IPS-18c (cell line): ENCODE data around the gene KLC1.

Experiments used
- H3K4me3 ChIP-seq: 2 replicates; pipeline ENCODE4 v1.7.0; 2013; ENCODE audit warnings: low read depth, mild to moderate bottlenecking, low read length, moderate library complexity; ENCODE audit not compliant: insufficient read depth
- H3K9me3 ChIP-seq: one replicate; pipeline ENCODE4 v1.6.1; 2013; ENCODE audit warnings: mild to moderate bottlenecking, low read length, moderate library complexity; ENCODE audit not compliant: control insufficient read depth, insufficient read depth

KLC1 gene

DNA sequence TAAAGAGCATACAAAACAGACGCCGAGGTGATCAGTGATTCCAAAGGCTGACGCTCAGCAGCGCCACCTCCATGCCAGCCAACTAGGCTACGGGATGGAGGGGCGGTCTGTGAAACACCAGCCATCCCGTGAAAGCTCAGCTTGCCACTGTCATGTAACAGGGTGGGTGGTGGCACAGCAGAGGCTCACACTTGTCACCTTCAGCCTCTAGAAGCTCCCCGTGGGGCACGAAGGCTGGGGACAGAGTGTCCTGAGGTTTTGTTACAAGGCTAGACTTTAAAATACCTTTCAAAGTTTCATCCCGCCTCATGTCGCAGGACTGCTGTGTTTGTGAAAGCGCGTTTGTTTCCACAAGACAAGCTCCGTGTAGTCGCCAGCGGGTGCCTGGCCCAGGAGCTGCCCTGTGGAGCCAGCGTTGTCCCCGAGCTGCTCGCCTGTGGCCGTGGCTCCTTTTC is 65.6 kb downstream of the KLC1 start:
- Histone ChIP-seq H3K9me3 (no peaks in the 10 kb centered on the region), H3K4me3 (no peak overlapping the region)

DNA sequence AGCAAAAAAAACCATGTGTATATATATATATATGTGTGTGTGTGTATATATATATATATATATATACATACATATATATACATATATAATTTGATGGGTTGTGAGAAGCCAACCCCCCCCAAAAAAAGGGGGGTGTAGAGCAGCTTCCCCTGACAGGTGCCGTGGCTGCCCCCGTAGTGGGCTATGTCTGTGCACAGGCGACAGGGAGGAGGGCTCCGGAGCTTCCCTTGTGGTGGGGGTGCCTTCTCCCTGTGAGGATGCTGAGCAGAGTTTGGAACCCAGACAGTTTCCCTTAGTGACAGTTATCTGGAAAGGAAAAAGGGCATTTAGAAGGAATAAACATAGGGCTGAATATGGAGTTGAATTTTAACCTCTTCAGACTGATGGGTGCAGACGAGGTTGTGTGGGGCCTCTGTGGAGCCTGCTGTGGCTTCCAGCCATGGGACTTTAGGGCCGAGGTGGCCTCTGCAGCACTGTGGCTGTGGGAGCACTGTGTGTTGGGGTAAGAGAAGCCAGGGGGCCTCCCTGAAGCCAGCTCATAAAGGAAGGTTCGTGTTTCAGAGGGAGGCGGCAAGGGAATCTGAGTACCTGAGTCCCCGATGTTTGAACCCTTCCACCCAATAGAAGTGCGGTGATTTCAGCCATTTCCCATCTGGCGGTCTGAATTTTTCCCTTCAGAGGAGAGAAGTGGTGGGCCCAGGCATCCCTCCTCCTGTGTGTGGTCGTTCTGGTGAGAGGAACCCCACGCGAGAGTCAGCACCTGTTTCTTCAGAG is 66.5 kb downstream of the KLC1 start:
- H3K9me3 ChIP-seq = no peaks in the 10 kb centered on the region
- no peak overlapping the region for H3K4me3 ChIP-seq

DNA sequence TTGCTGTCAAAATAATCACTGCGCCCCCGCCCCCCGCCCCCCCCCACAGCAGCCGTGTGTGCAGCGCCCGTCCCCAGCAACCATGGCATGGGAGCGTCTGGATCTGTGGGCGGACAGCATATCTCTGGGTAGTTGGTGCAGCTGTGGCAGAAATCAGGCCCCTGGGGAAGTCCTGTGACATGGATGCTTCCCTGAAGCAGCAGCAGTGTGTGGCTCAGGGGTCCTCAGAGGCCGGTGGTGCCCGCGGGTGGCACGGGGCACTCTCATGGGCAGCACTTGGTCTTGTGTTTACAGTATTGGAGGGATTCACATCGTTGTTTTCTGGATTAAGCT is 67.0 kb downstream of the KLC1 start:
- Histone ChIP-seq H3K9me3 (no peaks in the 10 kb centered on the region), H3K4me3 (no peak overlapping the region)

DNA sequence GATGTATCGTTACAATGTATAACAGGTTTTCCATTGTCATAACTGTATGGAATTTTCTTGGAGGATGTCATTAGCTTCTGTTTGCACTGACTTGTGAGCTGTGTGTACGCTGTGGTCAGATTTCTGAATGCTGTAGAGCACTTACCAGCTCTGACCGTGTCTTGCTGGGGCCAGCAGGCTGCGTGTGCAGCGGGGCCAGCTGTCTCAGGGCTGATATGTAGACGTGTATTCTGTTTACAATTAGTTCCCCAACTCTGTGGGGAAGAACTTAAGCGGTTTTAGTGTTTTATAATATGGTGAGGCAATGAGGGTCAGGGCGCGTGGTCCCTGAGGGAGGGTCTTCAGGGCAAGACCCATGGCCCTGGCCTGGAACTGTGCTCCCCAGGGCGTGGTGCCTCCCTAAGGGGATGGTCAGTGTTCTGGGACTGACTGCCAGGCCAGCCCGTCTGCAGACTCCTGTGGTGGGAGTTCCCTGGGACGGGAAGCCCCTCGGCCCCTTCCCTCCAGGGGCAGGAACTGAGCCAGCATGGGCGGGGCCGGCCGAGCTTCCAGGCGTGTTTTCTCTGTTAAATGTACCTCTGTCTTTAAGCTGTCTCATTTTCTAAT is 67.6 kb downstream of the KLC1 start:
- no peaks in the 10 kb centered on the region for H3K9me3 ChIP-seq
- H3K4me3 ChIP-seq = no peak overlapping the region

DNA sequence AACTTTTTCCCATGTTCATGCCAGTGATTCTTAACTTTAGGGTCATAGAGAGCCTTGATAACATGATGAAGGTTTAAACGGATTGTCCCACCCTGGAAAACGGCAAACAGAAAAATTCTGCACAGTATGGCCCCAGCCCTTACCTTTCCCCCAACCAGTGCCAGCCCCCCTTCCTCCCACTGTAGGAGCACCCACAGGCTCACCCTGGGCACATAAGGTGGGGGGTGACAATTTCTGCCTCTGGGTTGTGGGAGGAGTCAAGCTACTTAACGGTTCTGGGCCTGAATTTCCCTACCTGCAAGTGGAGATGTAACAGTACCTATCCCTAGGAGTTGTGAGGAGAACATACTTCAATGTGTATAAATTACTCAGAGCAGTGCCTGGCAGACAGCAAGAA is 68.2 kb downstream of the KLC1 start:
- Histone ChIP-seq H3K9me3 (no peaks in the 10 kb centered on the region), H3K4me3 (no peak overlapping the region)

DNA sequence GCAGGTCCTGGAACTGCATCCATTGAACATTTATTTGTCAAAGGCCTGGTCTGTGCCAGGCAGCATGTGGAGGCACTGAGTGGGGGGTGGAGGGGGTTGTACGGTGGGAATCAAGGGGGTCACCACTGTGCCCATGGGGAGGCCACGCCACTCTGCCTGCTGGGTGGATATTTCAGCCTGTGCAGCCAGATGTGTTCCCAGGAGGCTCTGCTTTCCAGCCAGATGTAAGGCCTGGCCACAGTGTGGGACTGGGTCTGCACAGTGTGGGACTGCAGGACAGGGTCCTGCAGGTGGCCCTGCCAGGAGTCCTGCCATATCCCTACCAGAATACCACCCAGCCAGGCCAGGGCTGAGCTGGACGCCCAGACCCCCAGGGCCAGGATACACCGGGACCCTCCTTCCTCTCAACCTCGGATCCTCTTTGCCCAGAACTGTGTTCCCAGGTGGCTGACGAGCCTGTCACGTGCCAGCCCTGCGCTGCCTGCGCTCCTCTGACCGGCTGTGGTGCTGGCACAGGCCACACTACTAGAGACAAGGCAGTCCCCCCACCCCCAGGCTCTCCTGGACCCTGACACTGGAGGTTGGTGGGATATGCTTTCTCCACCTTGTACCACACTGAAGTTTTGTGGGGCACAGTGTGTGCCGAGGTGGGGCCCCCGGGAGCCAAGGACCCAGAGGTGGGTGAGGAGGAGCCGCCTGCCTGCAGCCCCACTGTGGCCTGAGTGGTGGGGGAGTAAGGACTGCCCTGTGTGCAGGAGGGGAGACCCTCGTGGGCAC is 68.8 kb downstream of the KLC1 start:
- Histone ChIP-seq H3K4me3 (no peak overlapping the region), H3K9me3 (no peaks in the 10 kb centered on the region)

DNA sequence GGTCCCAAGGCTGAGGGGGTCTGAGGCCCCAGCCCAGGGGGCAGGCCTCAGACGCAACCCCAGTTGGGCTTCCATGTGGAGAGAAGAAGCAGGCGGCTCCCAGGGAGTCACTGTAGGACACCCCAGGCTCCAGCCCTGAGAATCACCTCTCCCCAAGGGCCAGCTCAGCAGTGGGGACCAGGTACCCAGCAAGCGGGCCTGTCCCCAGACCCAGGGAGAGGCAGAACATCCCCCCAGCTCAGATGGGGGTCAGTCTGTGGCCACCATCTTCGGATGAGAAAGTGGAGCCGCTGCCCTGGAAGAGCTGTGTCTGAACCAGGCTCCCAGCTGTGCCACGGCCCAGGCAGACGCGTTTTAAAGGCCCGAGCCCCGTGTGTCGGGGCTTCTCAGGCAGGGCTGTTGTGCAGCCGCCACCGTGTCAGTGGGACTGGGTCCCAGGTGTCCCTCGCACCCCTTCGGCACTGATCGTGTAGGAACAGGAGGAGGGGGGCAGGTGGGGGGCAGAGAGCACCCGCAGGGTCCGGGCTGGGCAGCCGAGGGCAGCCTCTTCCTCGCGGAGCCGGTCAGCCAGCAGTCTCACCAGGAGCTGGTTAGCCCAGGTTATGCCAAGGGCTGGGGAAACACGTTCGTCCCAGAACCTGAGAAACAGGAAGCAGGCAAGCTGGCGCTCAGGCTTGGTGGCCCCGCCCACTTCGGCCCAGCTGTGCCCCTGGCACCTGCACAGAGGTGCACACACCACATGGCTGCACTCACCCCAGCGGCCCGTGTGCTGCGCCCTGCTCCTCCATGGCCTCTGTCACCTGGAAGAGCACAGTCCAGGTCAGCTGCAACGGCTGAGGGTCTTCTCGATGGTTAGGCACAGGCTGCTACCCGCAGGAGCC is 69.6 kb downstream of the KLC1 start:
- Histone ChIP-seq H3K4me3 (no peak overlapping the region), H3K9me3 (no peaks in the 10 kb centered on the region)

DNA sequence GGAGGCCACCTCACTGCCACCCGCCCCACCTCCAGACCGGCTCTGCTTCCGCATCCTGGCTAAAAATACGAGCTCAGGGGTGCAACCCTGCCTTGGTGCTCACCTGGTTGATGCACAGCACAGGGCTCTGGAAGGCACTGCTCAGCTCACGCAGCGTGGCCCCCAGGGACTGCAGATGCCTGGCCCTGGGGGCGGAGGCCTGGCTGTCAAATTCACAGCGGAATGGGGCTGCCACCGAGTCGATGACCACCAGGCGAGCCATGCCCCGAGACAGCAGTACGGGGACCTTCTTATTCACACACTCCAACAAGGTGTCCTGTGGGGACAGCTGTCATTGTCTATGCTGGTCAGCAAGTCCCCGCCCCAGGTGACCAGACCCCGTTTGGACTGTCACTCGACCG is 70.2 kb downstream of the KLC1 start:
- no peak overlapping the region for H3K4me3 ChIP-seq
- H3K9me3 ChIP-seq = no peaks in the 10 kb centered on the region

DNA sequence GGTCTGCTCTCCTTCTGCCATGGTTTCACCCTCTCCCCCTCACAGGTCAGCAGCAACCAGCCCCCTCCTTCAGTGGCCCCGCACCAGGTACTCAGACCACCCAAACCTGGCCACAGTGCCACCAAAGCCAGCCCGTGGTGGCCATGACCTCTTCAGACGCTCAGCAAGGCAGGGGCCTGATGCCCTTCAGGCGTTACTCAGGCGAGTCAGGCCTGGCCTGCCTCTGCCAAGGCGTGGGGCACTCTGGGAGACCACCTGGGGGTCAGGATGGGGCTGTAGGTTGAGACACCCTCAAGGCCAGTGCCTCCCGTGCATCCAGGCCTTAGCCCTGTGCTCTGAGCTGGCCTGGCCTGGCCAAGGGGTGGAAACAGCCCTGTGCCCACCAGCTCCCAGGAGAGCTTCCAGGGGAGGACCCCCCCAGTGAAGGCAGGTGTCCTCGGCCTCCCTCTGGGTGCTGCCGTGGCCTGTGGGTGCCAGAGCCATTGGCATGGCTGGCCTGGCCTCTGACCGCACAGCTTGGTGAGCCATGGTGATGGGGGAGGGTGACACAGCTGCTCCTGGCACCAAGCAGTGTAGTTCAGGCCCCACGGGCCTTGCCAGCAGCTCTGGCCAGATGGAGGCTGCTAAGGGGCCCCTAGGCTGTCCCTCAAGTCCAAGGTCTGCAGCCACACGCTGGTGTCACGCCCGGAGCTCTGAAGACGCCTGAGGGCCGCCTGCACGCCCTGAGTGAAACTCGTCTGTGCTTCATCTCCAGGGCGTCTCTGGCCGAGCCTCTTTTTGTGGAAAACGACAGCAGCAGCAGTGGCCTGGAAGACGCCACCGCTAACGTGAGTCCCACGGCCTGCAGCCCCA is 71.1 kb downstream of the KLC1 start:
- no peaks in the 10 kb centered on the region for H3K9me3 ChIP-seq
- H3K4me3 ChIP-seq = no peak overlapping the region

DNA sequence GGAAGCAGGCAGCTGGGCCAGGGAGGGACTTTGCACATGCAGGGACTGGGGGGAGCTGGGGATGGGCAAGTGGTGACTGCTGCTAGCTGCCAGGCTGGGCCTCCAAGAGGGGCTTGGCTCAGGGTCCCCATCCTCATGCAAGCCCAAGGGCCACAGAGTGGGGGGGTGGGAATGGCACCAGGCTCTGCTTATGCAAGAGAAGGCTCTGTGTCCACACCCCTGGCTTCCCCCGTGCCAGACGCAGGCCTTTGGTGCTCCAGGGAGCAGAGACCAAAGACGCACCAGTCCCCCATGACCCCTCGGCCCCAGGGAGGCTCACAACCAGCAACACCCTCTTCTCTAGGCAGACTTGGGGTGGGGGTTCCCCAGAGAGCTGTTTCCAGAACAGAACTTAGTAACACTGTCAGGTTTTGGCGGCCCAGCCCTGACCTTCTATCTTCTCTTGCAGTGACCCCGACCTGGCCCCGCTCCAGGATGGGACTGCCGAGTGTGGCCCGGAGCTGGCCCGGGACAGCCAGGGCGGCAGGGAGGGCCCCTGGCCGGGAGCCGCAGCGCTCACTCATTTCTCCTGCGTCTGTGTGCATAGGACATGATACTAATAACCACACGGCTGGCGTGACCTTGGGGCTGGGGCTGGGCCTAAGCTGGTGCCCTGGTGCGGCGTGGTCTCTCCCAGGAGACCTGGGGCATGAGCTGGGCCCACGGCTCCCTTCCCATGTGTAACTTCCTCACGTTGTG is 71.9 kb downstream of the KLC1 start:
- Histone ChIP-seq H3K9me3 (no peaks in the 10 kb centered on the region), H3K4me3 (no peak overlapping the region)

DNA sequence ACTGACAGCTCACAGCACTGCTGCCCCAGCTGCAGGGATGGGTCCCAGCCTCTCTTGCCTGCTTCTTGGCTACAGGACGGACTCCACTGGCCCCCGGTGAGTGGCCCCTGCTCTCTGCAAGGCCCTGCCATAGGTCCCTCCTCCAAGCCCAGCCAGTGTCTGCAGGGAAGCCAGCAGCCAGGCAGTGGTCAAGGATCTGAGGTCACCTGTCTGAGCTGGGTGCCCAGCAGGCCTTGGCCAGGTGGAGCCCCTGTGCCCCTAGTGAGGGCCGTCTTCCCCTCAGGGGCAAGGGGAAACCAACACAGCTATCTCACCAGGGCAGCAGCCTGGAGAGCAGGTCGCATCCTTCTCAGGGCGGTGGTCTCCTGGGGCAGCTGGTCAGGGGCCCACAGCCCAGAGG is 73.1 kb downstream of the KLC1 start:
- Histone ChIP-seq H3K9me3 (no peaks in the 10 kb centered on the region), H3K4me3 (no peak overlapping the region)

DNA sequence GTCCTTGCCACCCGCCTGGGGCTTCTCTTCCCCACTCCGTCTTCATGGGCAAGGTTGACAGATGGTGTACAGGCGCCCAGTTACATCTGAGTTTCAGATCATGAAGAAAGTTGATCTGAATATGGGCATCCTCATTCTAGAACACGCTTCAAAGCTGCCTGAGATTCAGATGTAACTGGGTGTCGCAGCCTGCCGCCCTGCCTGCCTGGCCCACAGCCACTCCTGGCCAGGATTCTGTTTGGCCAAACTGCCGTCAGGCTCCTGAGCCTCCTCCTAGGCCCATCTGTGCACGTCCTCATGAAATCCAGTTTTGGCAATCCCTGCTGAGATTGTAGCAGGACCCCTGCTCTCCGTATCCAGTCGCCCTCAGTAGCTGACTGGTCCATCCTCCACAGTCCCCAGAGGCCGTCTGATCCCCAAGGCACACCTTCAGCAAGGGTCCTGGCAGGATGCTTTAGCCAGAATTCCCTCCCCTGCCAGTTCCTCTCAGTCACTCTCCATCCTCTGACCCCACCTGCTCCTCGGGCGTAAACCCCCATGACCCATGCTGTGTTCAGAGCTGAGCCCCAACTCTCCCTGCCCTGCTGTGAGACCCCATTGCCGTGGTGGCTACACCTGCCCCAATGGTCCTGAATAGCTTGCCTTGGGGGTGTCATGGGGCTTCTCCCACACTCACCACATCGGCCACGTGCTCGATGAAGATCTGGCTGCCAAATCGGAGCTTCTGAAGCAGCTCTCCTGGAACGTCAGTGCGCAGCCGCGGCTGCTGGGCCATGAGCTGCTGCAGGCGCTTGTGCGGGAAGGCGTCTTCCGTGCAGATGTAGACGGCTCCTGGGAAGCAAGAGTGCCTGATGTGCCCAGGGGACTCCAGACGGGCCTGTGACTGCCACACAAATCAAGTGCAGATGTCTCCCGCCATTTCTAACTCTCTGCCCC is 73.8 kb downstream of the KLC1 start:
- Histone ChIP-seq H3K4me3 (no peak overlapping the region), H3K9me3 (no peaks in the 10 kb centered on the region)

DNA sequence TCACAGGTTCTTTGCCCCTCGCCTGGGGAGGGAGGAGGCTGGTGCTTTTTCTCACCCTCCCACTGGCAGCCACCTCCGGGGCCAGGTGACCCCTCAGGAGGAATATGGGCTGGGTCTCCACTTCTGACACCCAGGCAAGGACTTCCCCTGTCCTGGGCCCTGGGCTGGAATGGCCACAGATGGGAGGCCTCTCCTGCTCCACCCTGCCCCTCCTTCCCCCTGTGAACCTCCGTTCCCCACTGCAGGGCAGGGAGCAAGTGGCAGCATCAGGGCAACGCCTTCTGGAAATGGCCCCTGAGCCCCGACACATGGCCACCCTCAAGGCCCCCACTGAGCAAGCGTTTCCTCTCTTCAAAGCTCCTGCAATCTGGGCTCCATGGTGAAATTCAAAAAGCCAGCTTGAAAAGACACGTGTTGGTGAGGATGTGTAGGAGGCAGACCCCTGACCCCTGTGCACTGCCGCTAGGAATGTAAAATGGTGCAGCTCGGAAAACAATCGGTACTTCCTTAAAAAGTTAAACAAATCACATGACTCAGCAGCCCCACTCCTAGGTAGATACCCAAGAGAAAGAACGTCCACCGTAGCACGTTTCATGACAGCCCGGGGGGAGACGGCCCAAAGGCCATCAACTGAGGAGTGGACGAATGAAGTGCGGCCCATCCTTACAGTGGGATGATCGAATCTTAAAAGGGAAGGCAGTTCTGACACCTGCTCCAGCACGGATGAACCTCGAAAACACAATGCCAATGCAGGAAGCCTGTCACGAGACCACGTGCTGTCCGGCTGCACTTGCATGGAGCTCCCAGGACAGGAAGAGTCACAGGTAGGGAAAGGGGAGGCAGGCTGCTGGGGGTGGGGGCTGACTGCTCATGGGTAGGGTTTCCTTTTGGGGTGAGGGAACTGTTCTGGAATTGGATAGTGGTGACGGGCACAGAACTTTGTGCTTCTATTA is 74.7 kb downstream of the KLC1 start:
- Histone ChIP-seq H3K9me3 (no peaks in the 10 kb centered on the region), H3K4me3 (no peak overlapping the region)

DNA sequence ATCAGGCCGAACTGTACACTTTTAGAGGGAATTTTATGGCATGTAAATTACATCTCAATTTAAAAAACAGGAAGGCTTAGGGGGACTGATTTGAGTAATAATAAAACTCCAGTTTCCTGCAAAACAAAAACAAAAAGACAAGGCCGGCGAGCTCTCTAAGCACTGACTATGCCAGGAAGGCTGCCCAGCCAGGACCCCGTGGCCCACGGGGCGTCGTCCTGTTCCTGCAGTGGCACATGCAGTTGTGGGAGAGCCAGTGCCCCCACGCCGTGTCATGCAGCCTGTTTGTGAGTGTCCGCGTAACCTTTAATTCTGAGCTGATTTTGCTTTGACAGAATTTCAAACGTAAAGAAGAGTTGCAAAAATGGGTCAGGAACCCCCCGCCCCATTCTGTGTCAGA is 75.7 kb downstream of the KLC1 start:
- H3K9me3 ChIP-seq = no peaks in the 10 kb centered on the region
- no peak overlapping the region for H3K4me3 ChIP-seq
